HEK293 (cell line): ENCODE measurements around the gene SHMT2.

Source experiments
- BCL11A ChIP-seq: fragments of 450-650 bp; formaldehyde crosslinking; IDR thresholded peaks from 2 replicates; pipeline ENCODE4 v1.5.1; 2016; ENCODE audit warnings: low read depth, missing biosample characterization, missing genetic modification characterization
- ZNF202 ChIP-seq: fragments of 450-650 bp; formaldehyde crosslinking; IDR thresholded peaks from 2 replicates; pipeline ENCODE4 v1.5.1; 2016; ENCODE audit warnings: missing biosample characterization, missing genetic modification characterization, borderline replicate concordance
- ZNF214 ChIP-seq: fragments of 450-650 bp; formaldehyde crosslinking; IDR thresholded peaks from 2 replicates; pipeline ENCODE4 v1.5.1; 2017; ENCODE audit warnings: missing biosample characterization, mild to moderate bottlenecking, missing genetic modification characterization, borderline replicate concordance
- ZNF24 ChIP-seq: fragments of 450-650 bp; formaldehyde crosslinking; IDR thresholded peaks from 2 replicates; pipeline ENCODE4 v1.5.1; 2016; ENCODE audit warnings: missing biosample characterization, missing genetic modification characterization
- ZNF274 ChIP-seq, 2 experiments: fragments of 200-500 bp in 1 of 2; fragments of 450-650 bp in 1 of 2; sonication (Bioruptor generic) in 1 of 2; formaldehyde crosslinking in 1 of 2; IDR thresholded peaks; 2 replicates each; pipeline versions ENCODE4 v1.5.1 to v1.6.1; 2014 to 2016; ENCODE audit warnings: borderline replicate concordance in 1 of 2, inconsistent platforms in 1 of 2, low read length in 1 of 2, missing biosample characterization in 1 of 2, missing genetic modification characterization in 1 of 2
- ZNF426 ChIP-seq: fragments of 450-650 bp; formaldehyde crosslinking; IDR thresholded peaks from 2 replicates; pipeline ENCODE4 v1.5.1; 2017; ENCODE audit warnings: missing biosample characterization, missing genetic modification characterization, mild to moderate bottlenecking, inconsistent platforms, moderate library complexity
- ZNF585B ChIP-seq: fragments of 450-650 bp; formaldehyde crosslinking; IDR thresholded peaks from 2 replicates; pipeline ENCODE4 v1.5.1; 2016; ENCODE audit warnings: missing biosample characterization, missing genetic modification characterization
- ZNF626 ChIP-seq: fragments of 450-650 bp; sonication (Bioruptor Pico); formaldehyde crosslinking; IDR thresholded peaks from 2 replicates; pipeline ENCODE4 v1.5.1; 2018; ENCODE audit warnings: missing biosample characterization, missing genetic modification characterization, inconsistent platforms
- ZNF747 ChIP-seq: fragments of 450-650 bp; formaldehyde crosslinking; IDR thresholded peaks from 2 replicates; pipeline ENCODE4 v1.5.1; 2016; ENCODE audit warnings: missing biosample characterization, missing genetic modification characterization
- TF ChIP-seq, protein P1 (sequence below): fragments of 450-650 bp; formaldehyde crosslinking; IDR thresholded peaks from 2 replicates; pipeline ENCODE4 v1.5.1; 2016; ENCODE audit warnings: missing biosample characterization, missing genetic modification characterization

DNA sequence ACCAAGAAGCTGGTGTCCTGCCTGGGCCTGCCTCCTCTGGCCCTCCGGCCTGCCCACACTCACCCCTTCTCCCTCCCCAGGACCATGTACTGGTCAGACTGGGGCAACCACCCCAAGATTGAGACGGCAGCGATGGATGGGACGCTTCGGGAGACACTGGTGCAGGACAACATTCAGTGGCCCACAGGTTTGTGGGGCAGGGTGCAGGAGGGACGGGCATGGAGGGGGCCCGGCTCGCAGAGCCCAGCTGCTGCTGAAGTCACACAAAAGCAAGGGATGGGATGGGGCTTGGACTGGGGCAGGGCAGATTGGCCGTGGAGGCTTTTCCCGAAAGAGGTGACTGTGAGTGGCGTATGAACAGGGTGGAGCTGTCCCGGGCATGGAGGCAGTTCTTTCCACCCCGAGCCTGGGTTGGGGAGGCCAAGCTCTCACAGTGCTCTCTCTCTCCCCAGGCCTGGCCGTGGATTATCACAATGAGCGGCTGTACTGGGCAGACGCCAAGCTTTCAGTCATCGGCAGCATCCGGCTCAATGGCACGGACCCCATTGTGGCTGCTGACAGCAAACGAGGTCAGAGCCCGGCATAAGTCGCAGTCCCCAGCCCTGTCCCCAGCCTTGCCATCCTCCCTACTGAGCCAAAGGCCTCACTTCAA, 20.8 kb upstream of the SHMT2 start:
- TF ChIP-seq, protein P1, sequence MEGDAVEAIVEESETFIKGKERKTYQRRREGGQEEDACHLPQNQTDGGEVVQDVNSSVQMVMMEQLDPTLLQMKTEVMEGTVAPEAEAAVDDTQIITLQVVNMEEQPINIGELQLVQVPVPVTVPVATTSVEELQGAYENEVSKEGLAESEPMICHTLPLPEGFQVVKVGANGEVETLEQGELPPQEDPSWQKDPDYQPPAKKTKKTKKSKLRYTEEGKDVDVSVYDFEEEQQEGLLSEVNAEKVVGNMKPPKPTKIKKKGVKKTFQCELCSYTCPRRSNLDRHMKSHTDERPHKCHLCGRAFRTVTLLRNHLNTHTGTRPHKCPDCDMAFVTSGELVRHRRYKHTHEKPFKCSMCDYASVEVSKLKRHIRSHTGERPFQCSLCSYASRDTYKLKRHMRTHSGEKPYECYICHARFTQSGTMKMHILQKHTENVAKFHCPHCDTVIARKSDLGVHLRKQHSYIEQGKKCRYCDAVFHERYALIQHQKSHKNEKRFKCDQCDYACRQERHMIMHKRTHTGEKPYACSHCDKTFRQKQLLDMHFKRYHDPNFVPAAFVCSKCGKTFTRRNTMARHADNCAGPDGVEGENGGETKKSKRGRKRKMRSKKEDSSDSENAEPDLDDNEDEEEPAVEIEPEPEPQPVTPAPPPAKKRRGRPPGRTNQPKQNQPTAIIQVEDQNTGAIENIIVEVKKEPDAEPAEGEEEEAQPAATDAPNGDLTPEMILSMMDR (tag by site-specific recombination), result no peak
- TF ChIP-seq ZNF24 (no peak), ZNF426 (no peak), ZNF202 (tag by site-specific recombination) (no peak), ZNF747 (tag by site-specific recombination) (no peak), ZNF274 (IDR thresholded peaks at IDR 0.05; ENCODE audit: low read length) (no peak), ZNF274 (tag by site-specific recombination; IDR thresholded peaks at IDR 0.05; ENCODE audit: borderline replicate concordance) (no peak), ZNF626 (no peak), ZNF585B (tag by site-specific recombination) (no peak), BCL11A (no peak), ZNF214 (tag by site-specific recombination) (no peak)
